ENCODE measurements around the gene NEK11. TPM values are rescaled to one million over a fixed set of nuclear protein-coding genes. Genes with fewer than 3 reads are reported as not detected.
A peak's percentile ranks its signal among the peaks of the same experiment; 100 is the strongest.

The NEK11 gene
- total RNA-seq, 1 experiment from 2014 or later, result 5.0 TPM

DNA sequence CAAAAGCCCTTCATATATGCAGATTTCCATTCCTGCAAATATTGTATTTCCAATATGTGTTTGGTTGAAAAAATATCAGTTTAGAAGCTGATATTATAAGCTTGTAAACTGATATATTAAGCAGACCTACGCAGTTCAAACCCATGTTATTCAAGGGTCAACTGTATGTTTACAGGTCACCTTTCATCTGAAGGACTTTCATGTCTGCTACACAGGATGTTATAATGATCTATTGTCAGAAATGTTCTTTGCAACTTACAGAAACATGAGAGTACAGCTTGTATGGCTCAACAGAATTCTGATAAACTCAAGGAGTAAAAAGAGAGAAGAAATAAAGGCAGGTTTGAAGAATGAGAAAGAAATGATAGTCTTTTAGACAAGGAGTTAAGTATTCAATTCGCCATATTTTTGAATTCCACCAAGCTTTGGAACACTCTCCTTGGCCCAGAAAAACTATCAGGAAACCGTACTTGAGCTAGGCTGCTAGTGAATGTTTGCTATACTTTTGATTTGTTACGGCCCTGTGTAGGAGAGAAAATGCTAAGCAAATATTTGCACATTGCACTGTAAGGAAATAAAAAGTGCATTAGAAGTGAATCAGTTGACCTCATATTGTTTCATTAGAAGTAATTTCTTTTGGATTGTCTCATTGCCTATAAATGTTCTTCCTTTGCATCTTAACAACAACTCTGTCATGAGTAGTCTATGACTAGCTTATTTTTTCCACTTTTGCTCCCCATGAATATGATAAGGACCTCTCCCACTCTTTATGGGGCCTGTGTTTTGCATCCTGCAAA, 81.2 kb downstream of the NEK11 start:
- ChIA-PET CTCF (no interaction called here), POLR2A (ENCODE audit: low non-redundant PET) (no interaction called here)
- TF ChIP-seq EZH2 (IDR thresholded peaks at IDR 0.05; ENCODE audit: borderline replicate concordance, low read depth, low read length, poor library complexity, severe bottlenecking), result no peak
- TF ChIP-seq CTCF (conservative IDR thresholded peaks at IDR 0.05; ENCODE audit: low read depth, low read length), result no peak
- Histone ChIP-seq H3K9me3 (ENCODE audit: low read depth, low read length, poor library complexity, severe bottlenecking) (no peaks in the 10 kb centered on the region), H3K4me3 (ENCODE audit: low read depth, low read length, poor library complexity, severe bottlenecking) (no peak overlapping the region), H3K4me1 (ENCODE audit: insufficient read depth, low read length, poor library complexity, severe bottlenecking) (no peaks in the 10 kb centered on the region), H3K27me3 (replicated peaks; ENCODE audit: insufficient read depth, low read depth, low read length, poor library complexity) (no peaks in the 10 kb centered on the region), H3K36me3 (ENCODE audit: insufficient read depth, low read length, poor library complexity, severe bottlenecking) (no peaks in the 10 kb centered on the region), H3K27ac (ENCODE audit: low read depth, low read length, poor library complexity, severe bottlenecking) (no peak overlapping the region)
- DNase-seq (ENCODE audit: low spot score), result no peak
- intact Hi-C loops (cut with micrococcal nuclease; ENCODE audit: unreplicated experiment), result no loop called here
- BruUV-seq (replicated peaks), result no TSS peak

- no TSS peak for BruUV-seq (replicated peaks)
- H3K4me1 ChIP-seq (ENCODE audit: insufficient read depth, low read length, poor library complexity, severe bottlenecking), result no peaks in the 10 kb centered on the region
- CTCF ChIA-PET, result no interaction called here
Observed at GRCh38 chr3:131109156-131109555, 82.5 kb downstream of the NEK11 start.

DNA sequence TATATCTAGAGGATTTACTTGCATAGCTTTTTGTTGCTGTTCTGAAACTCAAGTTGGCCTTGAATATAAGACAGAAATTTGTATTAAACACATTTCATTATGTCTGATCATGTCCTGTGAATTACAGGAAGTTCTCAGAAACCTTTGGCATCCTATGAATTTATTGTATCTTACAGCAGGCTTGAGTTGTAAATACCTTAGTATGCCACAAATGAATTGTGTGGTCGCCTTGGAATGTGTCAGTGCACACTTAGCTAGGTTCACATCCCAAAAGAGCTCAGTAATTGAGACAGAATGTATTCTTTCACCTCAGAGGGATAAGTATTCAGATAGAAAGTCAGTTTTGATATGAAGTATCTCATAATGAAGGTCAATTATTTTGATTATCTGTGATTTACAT, 83.4 kb downstream of the NEK11 start:
- POLR2A ChIA-PET (ENCODE audit: low non-redundant PET), result no interaction called here
- intact Hi-C loops (cut with micrococcal nuclease; ENCODE audit: unreplicated experiment), result no loop called here
- CTCF ChIA-PET, result no interaction called here
- no peak overlapping the region for H3K4me3 ChIP-seq (ENCODE audit: low read depth, low read length, poor library complexity, severe bottlenecking)
- no peaks in the 10 kb centered on the region for H3K27me3 ChIP-seq (replicated peaks; ENCODE audit: insufficient read depth, low read depth, low read length, poor library complexity)
- TF ChIP-seq EZH2 (IDR thresholded peaks at IDR 0.05; ENCODE audit: borderline replicate concordance, low read depth, low read length, poor library complexity, severe bottlenecking) (no peak), CTCF (conservative IDR thresholded peaks at IDR 0.05; ENCODE audit: low read depth, low read length) (no peak)
- H3K27ac ChIP-seq (ENCODE audit: low read depth, low read length, poor library complexity, severe bottlenecking), result no peak overlapping the region
- no peaks in the 10 kb centered on the region for H3K36me3 ChIP-seq (ENCODE audit: insufficient read depth, low read length, poor library complexity, severe bottlenecking)
- BruUV-seq (replicated peaks), result no TSS peak
- no peaks in the 10 kb centered on the region for H3K4me1 ChIP-seq (ENCODE audit: insufficient read depth, low read length, poor library complexity, severe bottlenecking)
- peak; percentile 22 for DNase-seq (ENCODE audit: low spot score)
- no peaks in the 10 kb centered on the region for H3K9me3 ChIP-seq (ENCODE audit: low read depth, low read length, poor library complexity, severe bottlenecking)

More at GRCh38 chr3:131109156-131109555, 82.5 kb downstream of the NEK11 start:
- POLR2A ChIA-PET (ENCODE audit: low non-redundant PET), result interaction anchor here (0.6 kb wide), 1 partner anchor 111 kb away, joined by 3 read pairs; no protein-coding TSS in a partner anchor
- Histone ChIP-seq H3K4me3 (ENCODE audit: low read depth, low read length, poor library complexity, severe bottlenecking) (no peak overlapping the region), H3K36me3 (ENCODE audit: insufficient read depth, low read length, poor library complexity, severe bottlenecking) (no peaks in the 10 kb centered on the region), H3K27me3 (replicated peaks; ENCODE audit: insufficient read depth, low read depth, low read length, poor library complexity) (no peaks in the 10 kb centered on the region), H3K9me3 (ENCODE audit: low read depth, low read length, poor library complexity, severe bottlenecking) (no peaks in the 10 kb centered on the region), H3K27ac (ENCODE audit: low read depth, low read length, poor library complexity, severe bottlenecking) (no peak overlapping the region)
- intact Hi-C loops (cut with micrococcal nuclease; ENCODE audit: unreplicated experiment), result no loop called here
- no peak for TF ChIP-seq CTCF (conservative IDR thresholded peaks at IDR 0.05; ENCODE audit: low read depth, low read length)
- no peak for TF ChIP-seq EZH2 (IDR thresholded peaks at IDR 0.05; ENCODE audit: borderline replicate concordance, low read depth, low read length, poor library complexity, severe bottlenecking)
- DNase-seq (ENCODE audit: low spot score), result no peak

Measured in A673 (cell line).